ENCODE measurements around the gene SEPTIN12. TPM values are rescaled to one million over a fixed set of nuclear protein-coding genes. Genes with fewer than 3 reads are reported as not detected.

SEPTIN12 gene
- total and polyA plus RNA-seq, 10 of the 15 experiments (the other 5 are each of a cell fraction or from before 2014, with no cell fraction given), result not detected

DNA sequence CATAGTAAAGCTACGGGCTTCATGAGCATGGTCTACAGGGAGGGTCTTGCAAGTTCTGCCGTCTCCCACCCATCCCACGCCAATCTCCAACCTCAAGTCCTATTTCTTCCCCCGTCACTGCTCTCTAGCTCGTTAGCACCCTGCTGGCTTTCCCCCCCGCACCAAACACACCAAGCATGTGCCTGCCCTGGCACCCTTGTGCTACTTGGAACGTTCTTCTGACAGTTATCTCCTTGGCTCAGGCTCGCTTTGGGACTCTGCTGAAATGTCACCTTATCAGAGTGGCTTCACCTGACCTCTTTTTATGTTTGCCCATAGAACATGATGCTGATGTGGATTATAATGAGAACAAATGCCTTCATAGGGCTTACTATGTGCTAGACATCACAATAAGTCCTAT lies 37.1 kb upstream of the SEPTIN12 start:
- ATAC-seq, result no peak
- in situ Hi-C loops (cut with MboI), result no loop called here

DNA sequence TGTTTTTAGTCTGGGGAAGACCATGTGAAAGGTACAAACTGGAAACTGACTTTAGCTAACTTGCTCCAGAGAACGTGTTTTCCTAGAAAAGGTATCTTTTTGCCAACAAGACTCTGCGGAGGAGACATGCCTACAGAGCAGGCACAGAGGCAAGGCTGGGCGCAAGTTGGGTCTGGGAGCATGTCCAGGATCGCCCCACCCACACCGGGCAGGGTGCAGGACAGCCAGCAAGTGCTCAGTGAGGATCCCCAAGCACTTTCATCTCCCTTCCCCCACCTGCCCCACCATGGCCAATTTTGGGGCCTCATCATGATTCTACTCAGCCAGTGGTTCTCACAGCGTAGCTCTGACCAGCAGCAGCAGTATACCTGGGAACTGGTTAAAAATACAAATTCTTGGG lies 32.5 kb upstream of the SEPTIN12 start:
- Histone ChIP-seq H3K9ac (ENCODE audit: control insufficient read depth, insufficient read depth, low read length) (no peak overlapping the region), H3K4me2 (ENCODE audit: control insufficient read depth, insufficient read depth) (no peak overlapping the region), H3K4me1 (ENCODE audit: control insufficient read depth, insufficient read depth, low read length) (no peaks in the 10 kb centered on the region), H3K27me3 (replicated peaks in 1 of 2; ENCODE audit: control insufficient read depth in 2 of 2, insufficient read depth in 2 of 2, low read length in 1 of 2) (no peaks in the 10 kb centered on the region), H2AFZ (ENCODE audit: control insufficient read depth, low read depth, low read length) (no peak overlapping the region), H3K4me3 (no peak overlapping the region), H3K79me2 (ENCODE audit: control insufficient read depth, insufficient read depth, low read length) (no peaks in the 10 kb centered on the region), H3K36me3 (ENCODE audit: control insufficient read depth in 2 of 2, insufficient read depth in 2 of 2, low read length in 1 of 2) (peaks cover 18 to 33% of the 10 kb centered on the region in 2 experiments), H3K27ac (ENCODE audit: control insufficient read depth, insufficient read depth) (no peak overlapping the region), H3K9me3 (replicated peaks; ENCODE audit: control insufficient read depth, insufficient read depth, low read length) (no peaks in the 10 kb centered on the region), H4K20me1 (ENCODE audit: control insufficient read depth, insufficient read depth) (peaks cover 2% of the 10 kb centered on the region; the same call in 1 of the 2 replicates)
- intact Hi-C loops (cut with micrococcal nuclease; ENCODE audit: unreplicated experiment) (no loop called here), in situ Hi-C loops (cut with MboI) (no loop called here)
- ChIA-PET POLR2A (no interaction called here), CTCF (no interaction called here), SMC1A (ENCODE audit: uncharacterized antibody, unreplicated experiment) (no interaction called here), RAD21 (ENCODE audit: unreplicated experiment) (no interaction called here)
- BruUV-seq (replicated peaks), result TSS peak; percentile 6
- ATAC-seq (no peak), DNase-seq (ENCODE audit: low read depth, low spot score) (no peak), FAIRE-seq (no peak)
- 98% methylated on average over 6 of the region's 6 CpGs for WGBS (ENCODE audit: insufficient coverage, insufficient replicate concordance, low lambda C conversion rate, missing lambda C conversion rate)
- TF ChIP-seq HDGF (IDR thresholded peaks at IDR 0.05) (no peak), POLR2AphosphoS2 (IDR thresholded peaks at IDR 0.05; ENCODE audit: low read depth, low read length) (no peak), IKZF1 (conservative IDR thresholded peaks at IDR 0.05) (no peak), ZBED1 (IDR thresholded peaks at IDR 0.05; ENCODE audit: borderline replicate concordance) (no peak), NR2C1 (IDR thresholded peaks at IDR 0.05) (no peak)
- TF ChIP-seq, protein P1, sequence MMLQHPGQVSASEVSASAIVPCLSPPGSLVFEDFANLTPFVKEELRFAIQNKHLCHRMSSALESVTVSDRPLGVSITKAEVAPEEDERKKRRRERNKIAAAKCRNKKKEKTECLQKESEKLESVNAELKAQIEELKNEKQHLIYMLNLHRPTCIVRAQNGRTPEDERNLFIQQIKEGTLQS (IDR thresholded peaks at IDR 0.05; ENCODE audit: borderline replicate concordance, extremely low read depth, low read depth, low read length), result no peak
- TF ChIP-seq, protein P2, sequence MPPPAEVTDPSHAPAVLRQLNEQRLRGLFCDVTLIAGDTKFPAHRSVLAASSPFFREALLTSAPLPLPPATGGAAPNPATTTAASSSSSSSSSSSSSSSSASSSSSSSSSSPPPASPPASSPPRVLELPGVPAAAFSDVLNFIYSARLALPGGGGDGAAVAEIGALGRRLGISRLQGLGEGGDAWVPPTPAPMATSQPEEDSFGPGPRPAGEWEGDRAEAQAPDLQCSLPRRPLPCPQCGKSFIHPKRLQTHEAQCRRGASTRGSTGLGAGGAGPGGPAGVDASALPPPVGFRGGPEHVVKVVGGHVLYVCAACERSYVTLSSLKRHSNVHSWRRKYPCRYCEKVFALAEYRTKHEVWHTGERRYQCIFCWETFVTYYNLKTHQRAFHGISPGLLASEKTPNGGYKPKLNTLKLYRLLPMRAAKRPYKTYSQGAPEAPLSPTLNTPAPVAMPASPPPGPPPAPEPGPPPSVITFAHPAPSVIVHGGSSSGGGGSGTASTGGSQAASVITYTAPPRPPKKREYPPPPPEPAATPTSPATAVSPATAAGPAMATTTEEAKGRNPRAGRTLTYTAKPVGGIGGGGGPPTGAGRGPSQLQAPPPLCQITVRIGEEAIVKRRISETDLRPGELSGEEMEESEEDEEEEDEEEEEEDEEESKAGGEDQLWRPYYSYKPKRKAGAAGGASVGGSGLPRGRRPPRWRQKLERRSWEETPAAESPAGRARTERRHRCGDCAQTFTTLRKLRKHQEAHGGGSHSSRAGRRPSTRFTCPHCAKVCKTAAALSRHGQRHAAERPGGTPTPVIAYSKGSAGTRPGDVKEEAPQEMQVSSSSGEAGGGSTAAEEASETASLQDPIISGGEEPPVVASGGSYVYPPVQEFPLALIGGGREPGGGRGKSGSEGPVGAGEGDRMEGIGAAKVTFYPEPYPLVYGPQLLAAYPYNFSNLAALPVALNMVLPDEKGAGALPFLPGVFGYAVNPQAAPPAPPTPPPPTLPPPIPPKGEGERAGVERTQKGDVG (CRISPR knock-in tag; IDR thresholded peaks at IDR 0.05), result no peak

More for the DNA sequence above, 37.1 kb upstream of the SEPTIN12 start:
- intact Hi-C loops (cut with micrococcal nuclease; ENCODE audit: unreplicated experiment), result no loop called here
- 97% methylated on average over 8 of the region's 8 CpGs for WGBS (ENCODE audit: insufficient coverage, insufficient replicate concordance, low lambda C conversion rate, missing lambda C conversion rate)
- peaks cover 27 to 45% of the 10 kb centered on the region in 2 experiments for H3K36me3 ChIP-seq (ENCODE audit: control insufficient read depth in 2 of 2, insufficient read depth in 2 of 2, low read length in 1 of 2)
- no peaks in the 10 kb centered on the region for H3K4me1 ChIP-seq (ENCODE audit: control insufficient read depth, insufficient read depth, low read length)
- H3K4me2 ChIP-seq (ENCODE audit: control insufficient read depth, insufficient read depth), result no peak overlapping the region
- ChIA-PET POLR2A (no interaction called here), RAD21 (ENCODE audit: unreplicated experiment) (no interaction called here), SMC1A (ENCODE audit: uncharacterized antibody, unreplicated experiment) (no interaction called here), CTCF (no interaction called here)
- no peaks in the 10 kb centered on the region for H3K27me3 ChIP-seq (replicated peaks in 1 of 2; ENCODE audit: control insufficient read depth in 2 of 2, insufficient read depth in 2 of 2, low read length in 1 of 2)
- no TSS peak for BruUV-seq (replicated peaks)
- no peak overlapping the region for H3K27ac ChIP-seq (ENCODE audit: control insufficient read depth, insufficient read depth)
- DNase-seq (ENCODE audit: low read depth, low spot score), result no peak
- H4K20me1 ChIP-seq (ENCODE audit: control insufficient read depth, insufficient read depth), result peaks cover 2% of the 10 kb centered on the region; the same call in 1 of the 2 replicates
- no peaks in the 10 kb centered on the region for H3K79me2 ChIP-seq (ENCODE audit: control insufficient read depth, insufficient read depth, low read length)
- H3K4me3 ChIP-seq, result no peak overlapping the region
- no peak overlapping the region for H3K9ac ChIP-seq (ENCODE audit: control insufficient read depth, insufficient read depth, low read length)
- no peak for TF ChIP-seq JUNB (IDR thresholded peaks at IDR 0.05)
- TF ChIP-seq ZSCAN29 (IDR thresholded peaks at IDR 0.05), result no peak
- TF ChIP-seq, protein P3, sequence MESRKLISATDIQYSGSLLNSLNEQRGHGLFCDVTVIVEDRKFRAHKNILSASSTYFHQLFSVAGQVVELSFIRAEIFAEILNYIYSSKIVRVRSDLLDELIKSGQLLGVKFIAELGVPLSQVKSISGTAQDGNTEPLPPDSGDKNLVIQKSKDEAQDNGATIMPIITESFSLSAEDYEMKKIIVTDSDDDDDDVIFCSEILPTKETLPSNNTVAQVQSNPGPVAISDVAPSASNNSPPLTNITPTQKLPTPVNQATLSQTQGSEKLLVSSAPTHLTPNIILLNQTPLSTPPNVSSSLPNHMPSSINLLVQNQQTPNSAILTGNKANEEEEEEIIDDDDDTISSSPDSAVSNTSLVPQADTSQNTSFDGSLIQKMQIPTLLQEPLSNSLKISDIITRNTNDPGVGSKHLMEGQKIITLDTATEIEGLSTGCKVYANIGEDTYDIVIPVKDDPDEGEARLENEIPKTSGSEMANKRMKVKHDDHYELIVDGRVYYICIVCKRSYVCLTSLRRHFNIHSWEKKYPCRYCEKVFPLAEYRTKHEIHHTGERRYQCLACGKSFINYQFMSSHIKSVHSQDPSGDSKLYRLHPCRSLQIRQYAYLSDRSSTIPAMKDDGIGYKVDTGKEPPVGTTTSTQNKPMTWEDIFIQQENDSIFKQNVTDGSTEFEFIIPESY (IDR thresholded peaks at IDR 0.05), result no peak
- H3K9me3 ChIP-seq (replicated peaks; ENCODE audit: control insufficient read depth, insufficient read depth, low read length), result no peaks in the 10 kb centered on the region
- no peak overlapping the region for H2AFZ ChIP-seq (ENCODE audit: control insufficient read depth, low read depth, low read length)
- FAIRE-seq, result no peak
